Measurements from ENCODE around the gene CD99. TPM values are rescaled to one million over a fixed set of nuclear protein-coding genes. Genes with fewer than 3 reads are reported as not detected.

CD99 gene
- total RNA-seq, 1 donor from 2014 or later, result 714 TPM

DNA sequence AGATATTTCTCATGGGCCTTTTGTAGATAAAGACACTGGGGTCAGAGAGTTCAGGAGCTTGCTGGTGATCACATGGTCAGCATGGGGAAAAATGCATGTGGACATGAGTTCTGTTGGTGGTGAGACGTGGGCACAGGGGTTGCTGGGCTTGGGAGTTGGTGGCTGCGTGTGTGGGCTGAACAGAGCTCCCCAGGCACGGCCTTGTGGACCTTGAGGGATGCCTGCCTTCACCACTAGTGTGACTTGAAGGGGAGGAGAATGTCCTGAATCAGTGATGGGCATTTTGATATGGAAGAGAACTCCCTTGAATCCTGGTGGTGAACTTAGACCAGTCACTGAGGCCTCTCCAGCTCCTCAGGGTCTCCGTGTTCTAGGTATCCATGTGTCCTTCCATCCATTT is 8.9 kb downstream of the CD99 start:
- DNase-seq (ENCODE audit: low spot score), result no peak
- peaks cover 21% of the 10 kb centered on the region for H3K27me3 Mint-ChIP-seq (ENCODE audit: unreplicated experiment)
- TF ChIP-seq, protein P1, sequence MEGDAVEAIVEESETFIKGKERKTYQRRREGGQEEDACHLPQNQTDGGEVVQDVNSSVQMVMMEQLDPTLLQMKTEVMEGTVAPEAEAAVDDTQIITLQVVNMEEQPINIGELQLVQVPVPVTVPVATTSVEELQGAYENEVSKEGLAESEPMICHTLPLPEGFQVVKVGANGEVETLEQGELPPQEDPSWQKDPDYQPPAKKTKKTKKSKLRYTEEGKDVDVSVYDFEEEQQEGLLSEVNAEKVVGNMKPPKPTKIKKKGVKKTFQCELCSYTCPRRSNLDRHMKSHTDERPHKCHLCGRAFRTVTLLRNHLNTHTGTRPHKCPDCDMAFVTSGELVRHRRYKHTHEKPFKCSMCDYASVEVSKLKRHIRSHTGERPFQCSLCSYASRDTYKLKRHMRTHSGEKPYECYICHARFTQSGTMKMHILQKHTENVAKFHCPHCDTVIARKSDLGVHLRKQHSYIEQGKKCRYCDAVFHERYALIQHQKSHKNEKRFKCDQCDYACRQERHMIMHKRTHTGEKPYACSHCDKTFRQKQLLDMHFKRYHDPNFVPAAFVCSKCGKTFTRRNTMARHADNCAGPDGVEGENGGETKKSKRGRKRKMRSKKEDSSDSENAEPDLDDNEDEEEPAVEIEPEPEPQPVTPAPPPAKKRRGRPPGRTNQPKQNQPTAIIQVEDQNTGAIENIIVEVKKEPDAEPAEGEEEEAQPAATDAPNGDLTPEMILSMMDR (IDR thresholded peaks at IDR 0.05; ENCODE audit: unreplicated experiment), result no peak
- H3K36me3 Mint-ChIP-seq (ENCODE audit: low read depth, unreplicated experiment), result peaks cover 55% of the 10 kb centered on the region
- H3K9me3 Mint-ChIP-seq (ENCODE audit: unreplicated experiment), result no peaks in the 10 kb centered on the region
- no peak overlapping the region for H3K27ac Mint-ChIP-seq (ENCODE audit: unreplicated experiment)
- peak overlapping the region; percentile 72 for H3K4me3 Mint-ChIP-seq (ENCODE audit: unreplicated experiment)
- peaks cover 76% of the 10 kb centered on the region for H3K4me1 Mint-ChIP-seq (ENCODE audit: unreplicated experiment)

DNA sequence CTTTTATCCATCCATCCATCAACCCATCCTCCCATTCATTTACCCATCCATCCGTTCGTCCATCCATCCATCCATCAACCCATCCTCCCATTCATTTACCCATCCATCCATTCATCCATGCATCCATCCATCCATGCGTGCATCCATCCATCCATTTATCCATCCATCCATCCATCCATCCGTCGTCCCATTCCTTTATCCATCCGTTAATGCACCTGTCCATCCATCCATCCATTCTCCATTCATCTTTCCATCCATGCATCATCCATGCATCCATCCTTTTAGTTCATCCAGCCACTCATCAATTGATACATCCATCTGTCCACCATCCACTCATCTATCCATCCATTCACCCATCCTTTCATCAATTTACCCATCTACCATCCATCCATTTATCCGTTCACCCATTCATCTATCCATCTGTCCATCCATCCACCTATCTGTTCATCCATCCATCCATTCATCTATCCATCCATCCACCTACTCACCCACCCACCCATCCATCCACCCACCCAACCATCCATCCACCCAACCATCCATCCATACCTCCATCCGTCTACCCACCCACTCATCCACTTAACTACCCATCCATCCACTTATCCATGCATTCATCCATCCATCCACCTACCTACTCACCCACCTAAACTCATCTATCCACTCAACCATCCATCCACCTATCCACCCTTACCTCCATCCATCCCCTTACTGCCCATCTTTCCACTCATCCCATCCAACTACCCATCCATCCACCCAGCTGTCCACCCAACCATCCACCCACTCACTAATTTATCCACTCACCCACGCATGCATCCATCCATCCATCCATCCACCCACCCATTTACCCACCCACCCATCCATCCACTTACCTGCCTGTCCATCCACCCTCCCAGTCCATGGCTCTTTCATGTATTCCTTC is 9.6 kb downstream of the CD99 start:
- Mint-ChIP-seq H3K36me3 (ENCODE audit: low read depth, unreplicated experiment) (peaks cover 53% of the 10 kb centered on the region), H3K9me3 (ENCODE audit: unreplicated experiment) (no peaks in the 10 kb centered on the region), H3K27me3 (ENCODE audit: unreplicated experiment) (peaks cover 21% of the 10 kb centered on the region), H3K4me3 (ENCODE audit: unreplicated experiment) (peak overlapping the region; percentile 72), H3K27ac (ENCODE audit: unreplicated experiment) (peak overlapping the region; percentile 72), H3K4me1 (ENCODE audit: unreplicated experiment) (peaks cover 78% of the 10 kb centered on the region)
- no peak for DNase-seq (ENCODE audit: low spot score)
- TF ChIP-seq, protein P1 (IDR thresholded peaks at IDR 0.05; ENCODE audit: unreplicated experiment), result no peak

DNA sequence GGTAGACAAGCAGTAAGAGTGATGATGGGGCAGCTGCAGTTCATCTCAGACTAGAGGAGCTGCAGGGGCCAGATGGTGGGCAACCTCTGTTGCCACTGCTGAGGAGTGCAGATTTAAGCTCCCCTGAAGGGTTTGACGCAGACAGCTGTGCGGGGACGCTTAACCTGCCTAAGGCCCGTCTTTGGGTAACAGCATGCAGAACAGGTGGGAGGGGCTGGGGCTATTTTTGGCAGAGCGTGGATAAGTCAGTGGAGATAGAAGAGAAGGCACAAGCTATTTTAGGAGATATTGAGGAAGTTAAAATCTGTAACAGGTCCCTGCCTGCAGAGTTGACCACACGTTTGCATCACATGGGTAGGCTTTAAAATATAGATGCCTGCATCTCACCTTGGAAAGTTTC is 10.5 kb downstream of the CD99 start:
- H3K9me3 Mint-ChIP-seq (ENCODE audit: unreplicated experiment), result no peaks in the 10 kb centered on the region
- TF ChIP-seq, protein P1 (IDR thresholded peaks at IDR 0.05; ENCODE audit: unreplicated experiment), result no peak
- peak overlapping the region; percentile 35 for H3K4me3 Mint-ChIP-seq (ENCODE audit: unreplicated experiment)
- DNase-seq (ENCODE audit: low spot score), result no peak
- H3K27me3 Mint-ChIP-seq (ENCODE audit: unreplicated experiment), result peaks cover 17% of the 10 kb centered on the region
- peaks cover 48% of the 10 kb centered on the region for H3K36me3 Mint-ChIP-seq (ENCODE audit: low read depth, unreplicated experiment)
- peak overlapping the region; percentile 63 for H3K27ac Mint-ChIP-seq (ENCODE audit: unreplicated experiment)
- H3K4me1 Mint-ChIP-seq (ENCODE audit: unreplicated experiment), result peaks cover 72% of the 10 kb centered on the region

DNA sequence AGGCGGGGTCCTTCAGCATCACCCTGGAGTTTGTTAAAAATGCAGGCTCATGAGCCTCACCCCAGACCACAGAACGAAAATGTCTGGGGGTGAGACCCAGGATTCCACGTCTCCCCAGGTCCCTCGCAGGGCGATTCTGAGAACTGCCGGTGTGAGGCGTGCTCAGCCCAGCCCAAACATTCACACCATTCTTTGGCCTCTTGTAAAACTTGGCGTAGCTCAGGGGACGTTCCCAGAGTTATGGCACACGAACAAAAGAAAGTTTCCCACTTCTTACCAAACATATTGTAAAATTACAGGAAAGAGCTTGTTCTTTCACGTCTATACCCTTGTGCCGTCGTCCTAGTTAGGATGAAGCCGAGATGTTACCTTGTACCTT is 12.9 kb downstream of the CD99 start:
- no peak for DNase-seq (ENCODE audit: low spot score)
- Mint-ChIP-seq H3K4me3 (ENCODE audit: unreplicated experiment) (peak overlapping the region; percentile 27), H3K36me3 (ENCODE audit: low read depth, unreplicated experiment) (peaks cover 55% of the 10 kb centered on the region), H3K9me3 (ENCODE audit: unreplicated experiment) (no peaks in the 10 kb centered on the region), H3K4me1 (ENCODE audit: unreplicated experiment) (peaks cover 76% of the 10 kb centered on the region), H3K27ac (ENCODE audit: unreplicated experiment) (peak overlapping the region; percentile 88), H3K27me3 (ENCODE audit: unreplicated experiment) (peaks cover 29% of the 10 kb centered on the region)
- TF ChIP-seq, protein P1 (IDR thresholded peaks at IDR 0.05; ENCODE audit: unreplicated experiment), result no peak
